ENCODE results near the gene ENPP5.
A peak's percentile ranks its signal among the peaks of the same experiment; 100 is the strongest.

DNA sequence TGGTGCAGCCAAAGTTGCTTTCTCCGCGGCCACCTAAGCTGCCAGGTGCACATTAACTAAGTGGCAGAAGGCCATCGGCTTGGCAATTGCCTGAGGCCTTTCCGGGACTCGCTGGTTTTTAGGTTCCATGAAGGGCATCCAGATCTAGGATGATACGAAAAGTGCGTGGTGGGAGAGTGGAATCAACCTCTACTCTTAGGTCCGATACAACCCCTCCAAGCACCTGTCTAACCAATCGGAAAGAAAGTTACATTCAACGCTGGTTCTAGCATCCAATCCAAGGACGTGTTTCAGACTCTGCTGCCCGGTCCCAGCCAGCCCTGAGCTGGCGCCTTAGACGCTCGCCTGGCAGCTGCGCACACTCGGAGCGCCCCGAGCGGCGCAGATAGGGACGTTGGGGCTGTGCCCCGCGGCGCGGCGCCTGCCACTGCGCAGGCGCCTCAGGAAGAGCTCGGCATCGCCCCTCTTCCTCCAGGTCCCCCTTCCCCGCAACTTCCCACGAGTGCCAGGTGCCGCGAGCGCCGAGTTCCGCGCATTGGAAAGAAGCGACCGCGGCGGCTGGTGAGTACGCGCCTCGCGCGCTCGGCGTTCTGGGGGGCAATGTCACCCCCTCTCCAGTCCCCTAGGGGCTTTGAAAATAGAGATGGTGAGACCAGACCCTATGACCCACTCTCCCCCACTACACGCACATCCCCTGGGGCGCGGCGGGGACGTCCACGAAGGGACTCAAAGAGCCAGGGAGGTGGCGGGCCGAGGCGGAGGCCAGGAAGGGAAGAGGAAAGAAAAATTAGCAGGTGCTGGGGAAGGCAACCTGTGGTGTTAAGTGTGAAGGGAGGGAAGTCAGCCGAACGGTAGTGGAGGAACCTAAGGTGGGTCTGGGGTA lies 40.9 kb downstream of the ENPP5 start, which contains the start of gene ENPP4:
- TF ChIP-seq, protein P1, sequence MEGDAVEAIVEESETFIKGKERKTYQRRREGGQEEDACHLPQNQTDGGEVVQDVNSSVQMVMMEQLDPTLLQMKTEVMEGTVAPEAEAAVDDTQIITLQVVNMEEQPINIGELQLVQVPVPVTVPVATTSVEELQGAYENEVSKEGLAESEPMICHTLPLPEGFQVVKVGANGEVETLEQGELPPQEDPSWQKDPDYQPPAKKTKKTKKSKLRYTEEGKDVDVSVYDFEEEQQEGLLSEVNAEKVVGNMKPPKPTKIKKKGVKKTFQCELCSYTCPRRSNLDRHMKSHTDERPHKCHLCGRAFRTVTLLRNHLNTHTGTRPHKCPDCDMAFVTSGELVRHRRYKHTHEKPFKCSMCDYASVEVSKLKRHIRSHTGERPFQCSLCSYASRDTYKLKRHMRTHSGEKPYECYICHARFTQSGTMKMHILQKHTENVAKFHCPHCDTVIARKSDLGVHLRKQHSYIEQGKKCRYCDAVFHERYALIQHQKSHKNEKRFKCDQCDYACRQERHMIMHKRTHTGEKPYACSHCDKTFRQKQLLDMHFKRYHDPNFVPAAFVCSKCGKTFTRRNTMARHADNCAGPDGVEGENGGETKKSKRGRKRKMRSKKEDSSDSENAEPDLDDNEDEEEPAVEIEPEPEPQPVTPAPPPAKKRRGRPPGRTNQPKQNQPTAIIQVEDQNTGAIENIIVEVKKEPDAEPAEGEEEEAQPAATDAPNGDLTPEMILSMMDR (tag by site-specific recombination; IDR thresholded peaks at IDR 0.05) = no peak
- TF ChIP-seq BCL11A (tag by site-specific recombination; IDR thresholded peaks at IDR 0.05; ENCODE audit: low read depth) (no peak), MEIS1 (CRISPR knock-in tag; IDR thresholded peaks at IDR 0.05; ENCODE audit: borderline replicate concordance) (no peak), SP2 (tag by site-specific recombination; IDR thresholded peaks at IDR 0.05) (peak; percentile 84), ZNF530 (tag by site-specific recombination; IDR thresholded peaks at IDR 0.05; ENCODE audit: low read depth) (no peak), ZNF660 (tag by site-specific recombination; IDR thresholded peaks at IDR 0.05) (no peak; the same call in 1 of the 2 replicates), ZNF707 (tag by site-specific recombination; IDR thresholded peaks at IDR 0.05) (no peak), ZNF174 (tag by site-specific recombination; IDR thresholded peaks at IDR 0.05) (no peak)
- TF ChIP-seq, protein P2, sequence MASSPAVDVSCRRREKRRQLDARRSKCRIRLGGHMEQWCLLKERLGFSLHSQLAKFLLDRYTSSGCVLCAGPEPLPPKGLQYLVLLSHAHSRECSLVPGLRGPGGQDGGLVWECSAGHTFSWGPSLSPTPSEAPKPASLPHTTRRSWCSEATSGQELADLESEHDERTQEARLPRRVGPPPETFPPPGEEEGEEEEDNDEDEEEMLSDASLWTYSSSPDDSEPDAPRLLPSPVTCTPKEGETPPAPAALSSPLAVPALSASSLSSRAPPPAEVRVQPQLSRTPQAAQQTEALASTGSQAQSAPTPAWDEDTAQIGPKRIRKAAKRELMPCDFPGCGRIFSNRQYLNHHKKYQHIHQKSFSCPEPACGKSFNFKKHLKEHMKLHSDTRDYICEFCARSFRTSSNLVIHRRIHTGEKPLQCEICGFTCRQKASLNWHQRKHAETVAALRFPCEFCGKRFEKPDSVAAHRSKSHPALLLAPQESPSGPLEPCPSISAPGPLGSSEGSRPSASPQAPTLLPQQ (tag by site-specific recombination; IDR thresholded peaks at IDR 0.05) = no peak
- TF ChIP-seq, protein P3, sequence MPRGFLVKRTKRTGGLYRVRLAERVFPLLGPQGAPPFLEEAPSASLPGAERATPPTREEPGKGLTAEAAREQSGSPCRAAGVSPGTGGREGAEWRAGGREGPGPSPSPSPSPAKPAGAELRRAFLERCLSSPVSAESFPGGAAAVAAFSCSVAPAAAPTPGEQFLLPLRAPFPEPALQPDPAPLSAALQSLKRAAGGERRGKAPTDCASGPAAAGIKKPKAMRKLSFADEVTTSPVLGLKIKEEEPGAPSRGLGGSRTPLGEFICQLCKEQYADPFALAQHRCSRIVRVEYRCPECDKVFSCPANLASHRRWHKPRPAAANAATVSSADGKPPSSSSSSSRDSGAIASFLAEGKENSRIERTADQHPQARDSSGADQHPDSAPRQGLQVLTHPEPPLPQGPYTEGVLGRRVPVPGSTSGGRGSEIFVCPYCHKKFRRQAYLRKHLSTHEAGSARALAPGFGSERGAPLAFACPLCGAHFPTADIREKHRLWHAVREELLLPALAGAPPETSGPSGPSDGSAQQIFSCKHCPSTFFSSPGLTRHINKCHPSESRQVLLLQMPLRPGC (tag by site-specific recombination; IDR thresholded peaks at IDR 0.05) = no peak

All from HEK293 (cell line).